HCT116 (cell line): ENCODE data around the gene EEFSEC. TPM values are rescaled to one million over a fixed set of nuclear protein-coding genes. Genes with fewer than 3 reads are reported as not detected.

Source experiments
- ATAC-seq: fragments of 200-7000 bp; cut with Tn5 transposase; 2 replicates; pipeline ENCODE4 v1.9.1; 2020; ENCODE audit warnings: mild to moderate bottlenecking, moderate library complexity
- BruUV-seq: library from RNA; stranded (reverse); fragments of 400-500 nt; replicated peaks from 2 replicates; lab custom pipeline; 2021; lab: Mats Ljungman, UMichigan
- CTCF ChIA-PET: fragments of 300-600 bp; sonication (Branson Sonifier 250); formaldehyde crosslinking; loops from one replicate; lab custom pipeline; 2021; ENCODE audit warnings: antibody characterized with exemption; lab: Charles Lee
- POLR2A ChIA-PET: fragments of 300-600, 350-600 bp; sonication (Branson Sonifier 250); formaldehyde crosslinking; loops from one replicate; lab custom pipeline; 2021; ENCODE audit warnings: antibody characterized with exemption; lab: Charles Lee
- RAD21 ChIA-PET, 2 experiments: fragments of 300-600 bp; sonication (Branson Sonifier 250); formaldehyde crosslinking; loops; one replicate each; lab custom pipeline; 2023; ENCODE audit warnings: low total read pairs in 2 of 2; ENCODE audit not compliant: uncharacterized antibody in 2 of 2, unreplicated experiment in 2 of 2, low non-redundant PET in 1 of 2; lab: Charles Lee
- DNase-seq: peaks from one replicate; pipeline ENCODE4 v3.0.0-alpha.2; 2010; ENCODE audit warnings: low read depth, low spot score
- H2AFZ ChIP-seq: fragments of 200-600 bp; shearing (Covaris generic), sonication (generic); 2 replicates; pipeline ENCODE4 v1.6.1; 2017; ENCODE audit warnings: low read depth, mixed run types, mixed read lengths, antibody characterized with exemption, low read length; ENCODE audit not compliant: poor library complexity, severe bottlenecking
- H3K27ac ChIP-seq: 2 replicates; pipeline ENCODE4 v1.5.1; 2012; ENCODE audit warnings: low read depth, low read length
- H3K27me3 ChIP-seq: fragments of 200-600 bp; sonication (generic); 2 replicates; pipeline ENCODE4 v1.6.1; 2016; ENCODE audit warnings: mixed run types, low read length, mixed read lengths; ENCODE audit not compliant: insufficient read depth
- H3K36me3 ChIP-seq, 2 experiments: fragments of 200-500 bp in 1 of 2; fragments of 200-600 bp in 1 of 2; sonication (Bioruptor generic) in 1 of 2; sonication (generic) in 1 of 2; 2 replicates each; pipeline versions ENCODE4 v1.5.1 to v1.6.1; 2014 to 2016; ENCODE audit warnings: low read length in 2 of 2, inconsistent platforms in 1 of 2, mixed read lengths in 1 of 2, mixed run types in 1 of 2; ENCODE audit not compliant: insufficient read depth in 2 of 2, control insufficient read depth in 1 of 2
- H3K4me1 ChIP-seq, 2 experiments: fragments of 200-600 bp in 1 of 2; sonication (generic) in 1 of 2; 2 replicates each; pipeline versions ENCODE4 v1.5.1 to v1.6.1; 2012 to 2017; ENCODE audit warnings: low read length in 2 of 2, inconsistent platforms in 1 of 2, mild to moderate bottlenecking in 1 of 2, mixed read lengths in 1 of 2, mixed run types in 1 of 2, moderate library complexity in 1 of 2; ENCODE audit not compliant: insufficient read depth in 2 of 2, control insufficient read depth in 1 of 2
- H3K4me2 ChIP-seq: fragments of 200-600 bp; sonication (generic); 2 replicates; pipeline ENCODE4 v1.6.1; 2017; ENCODE audit warnings: mixed run types, low read length, mixed read lengths
- H3K4me3 ChIP-seq, 2 experiments: fragments of 200-600 bp in 1 of 2; sonication (generic) in 1 of 2; replicated peaks in 1 of 2; 2 replicates each; pipeline ENCODE4 v1.5.1; 2011 to 2016; ENCODE audit warnings: low read length in 2 of 2, control low read depth in 1 of 2, low read depth in 1 of 2, mild to moderate bottlenecking in 1 of 2, mixed read lengths in 1 of 2, mixed run types in 1 of 2
- H3K79me2 ChIP-seq: fragments of 200-600 bp; sonication (generic); 2 replicates; pipeline ENCODE4 v1.6.1; 2017; ENCODE audit warnings: mild to moderate bottlenecking, mixed run types, low read length, moderate library complexity, mixed read lengths; ENCODE audit not compliant: insufficient read depth
- H3K9ac ChIP-seq: fragments of 200-600 bp; sonication (generic); 2 replicates; pipeline ENCODE4 v1.6.1; 2016; ENCODE audit warnings: low read length, mixed read lengths
- H3K9me2 ChIP-seq: fragments of 200-600 bp; sonication (generic), shearing (Covaris generic); 2 replicates; pipeline ENCODE4 v1.6.1; 2017; ENCODE audit warnings: mixed run types, mild to moderate bottlenecking, moderate library complexity; ENCODE audit not compliant: insufficient read depth
- H3K9me3 ChIP-seq, 2 experiments: fragments of 200-500 bp in 1 of 2; fragments of 200-600 bp in 1 of 2; sonication (Bioruptor generic) in 1 of 2; sonication (generic) in 1 of 2; 2 replicates each; pipeline ENCODE4 v1.6.1; 2014 to 2017; ENCODE audit warnings: low read length in 2 of 2, mixed read lengths in 2 of 2, inconsistent platforms in 1 of 2, low read depth in 1 of 2, mild to moderate bottlenecking in 1 of 2, mixed run types in 1 of 2, moderate library complexity in 1 of 2; ENCODE audit not compliant: control insufficient read depth in 1 of 2, insufficient read depth in 1 of 2
- H4K20me1 ChIP-seq: fragments of 200-600 bp; sonication (generic), shearing (Covaris generic); 2 replicates; pipeline ENCODE4 v1.6.1; 2017; ENCODE audit warnings: mixed run types, mild to moderate bottlenecking, moderate library complexity; ENCODE audit not compliant: insufficient read depth
- EGR1 ChIP-seq: IDR thresholded peaks from 2 replicates; pipeline ENCODE4 v1.6.1; 2012; ENCODE audit warnings: low read depth
- POLR2A ChIP-seq: IDR thresholded peaks from 2 replicates; pipeline ENCODE4 v1.7.0; 2011; ENCODE audit warnings: borderline replicate concordance; ENCODE audit not compliant: insufficient read depth, insufficient read length; ENCODE audit errors: extremely low read depth
- SRF ChIP-seq: IDR thresholded peaks from 2 replicates; pipeline ENCODE4 v1.6.1; 2012; ENCODE audit warnings: low read depth
- TCF7L2 ChIP-seq: IDR thresholded peaks from 2 replicates; pipeline ENCODE4 v1.7.0; 2011; ENCODE audit warnings: borderline replicate concordance, inconsistent platforms; ENCODE audit not compliant: insufficient read depth, insufficient read length; ENCODE audit errors: extremely low read depth
- intact Hi-C: fragments of 100-400 bp; cut with micrococcal nuclease; formaldehyde crosslinking; loops from 2 replicates; pipeline ENCODE4 v1.10.0; 2022
- total RNA-seq: library from RNA; stranded (reverse); gene quantifications from one replicate; pipeline ENCODE4 v1.2.1, GENCODE V29; 2021; ENCODE audit not compliant: unreplicated experiment

EEFSEC gene
- total RNA-seq, 1 experiment from 2014 or later, result 16.1 TPM

DNA sequence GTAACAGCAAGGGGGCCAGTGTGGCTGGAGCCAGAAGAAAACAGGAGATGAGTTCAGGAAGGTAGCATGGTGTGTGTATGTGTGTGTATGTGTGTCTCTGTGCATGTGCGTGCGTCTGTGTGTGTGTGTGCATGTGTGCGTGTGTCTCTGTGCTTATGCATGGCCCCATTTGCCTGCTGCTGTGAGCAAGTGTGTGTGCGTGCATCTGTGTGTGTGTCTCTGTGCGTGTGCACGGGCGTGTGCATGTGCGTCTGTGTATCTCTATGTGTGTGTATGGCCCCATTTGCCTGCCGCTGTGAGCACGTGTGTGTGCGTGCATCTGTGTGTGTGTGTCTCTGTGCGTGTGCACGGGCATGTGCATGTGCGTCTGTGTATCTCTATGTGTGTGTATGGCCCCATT is 7.1 kb upstream of the EEFSEC start:
- H3K27me3 ChIP-seq, result no peaks in the 10 kb centered on the region
- H3K9me2 ChIP-seq, result no peaks in the 10 kb centered on the region
- CTCF ChIA-PET, result no interaction called here
- no peak overlapping the region for H3K4me2 ChIP-seq
- no peaks in the 10 kb centered on the region for H3K79me2 ChIP-seq
- intact Hi-C loops, result no loop called here
- ATAC-seq, result no peak
- H2AFZ ChIP-seq, result no peak overlapping the region
- TF ChIP-seq SRF (no peak), POLR2A (no peak), TCF7L2 (no peak)
- H4K20me1 ChIP-seq, result no peaks in the 10 kb centered on the region
- no peaks in the 10 kb centered on the region for H3K4me1 ChIP-seq
- DNase-seq, result no peak
- POLR2A ChIA-PET, result no interaction called here
- RAD21 ChIA-PET, result no interaction called here
- H3K36me3 ChIP-seq, result no peaks in the 10 kb centered on the region
- no TSS peak for BruUV-seq
- H3K27ac ChIP-seq, result no peak overlapping the region
- H3K9me3 ChIP-seq, result no peaks in the 10 kb centered on the region
- no peak overlapping the region for H3K4me3 ChIP-seq
- H3K9ac ChIP-seq, result no peak overlapping the region

GRCh38 chr3:128149650-128150049 is 3.6 kb upstream of the EEFSEC start:
- ChIA-PET RAD21 (no interaction called here), CTCF (no interaction called here), POLR2A (no interaction called here)
- Histone ChIP-seq H3K36me3 (no peaks in the 10 kb centered on the region), H3K4me3 (no peak overlapping the region), H3K27me3 (no peaks in the 10 kb centered on the region), H3K9me3 (no peaks in the 10 kb centered on the region), H3K27ac (no peak overlapping the region), H4K20me1 (no peaks in the 10 kb centered on the region), H3K4me2 (no peak overlapping the region), H3K4me1 (peaks cover 0 to 6% of the 10 kb centered on the region in 2 experiments; a peak in 3 of 4 replicates), H3K79me2 (peaks cover 10% of the 10 kb centered on the region), H2AFZ (no peak overlapping the region), H3K9ac (no peak overlapping the region), H3K9me2 (no peaks in the 10 kb centered on the region)
- BruUV-seq, result no TSS peak
- TF ChIP-seq EGR1, result no peak
- ATAC-seq (no peak), DNase-seq (no peak)
- intact Hi-C loops, result no loop called here
